MM.1S (cell line): ENCODE data around the gene ZNF385A.

Experiments
- DNase-seq: peaks from one replicate; pipeline ENCODE4 v3.0.0-alpha.2; 2015
- H2AFZ ChIP-seq: fragments of 300-600 bp; sonication (generic); 2 replicates; pipeline ENCODE4 v1.6.0; 2016; ENCODE audit warnings: antibody characterized with exemption, low read length
- H3F3A ChIP-seq: fragments of 300-600 bp; sonication (generic); 2 replicates; pipeline ENCODE4 v1.6.1; 2016; ENCODE audit warnings: mild to moderate bottlenecking, antibody characterized with exemption, low read length, moderate library complexity, mixed read lengths; ENCODE audit not compliant: insufficient read depth
- H3K27ac ChIP-seq: fragments of 300-600 bp; sonication (generic); 2 replicates; pipeline ENCODE4 v1.5.1; 2016; ENCODE audit warnings: mild to moderate bottlenecking, low read length
- H3K27me3 ChIP-seq: fragments of 300-600 bp; sonication (generic); replicated peaks from 2 replicates; pipeline ENCODE4 v1.6.0; 2016; ENCODE audit warnings: low read length; ENCODE audit not compliant: insufficient read depth
- H3K36me3 ChIP-seq: fragments of 300-600 bp; sonication (generic); replicated peaks from 2 replicates; pipeline ENCODE4 v1.6.1; 2016; ENCODE audit warnings: mild to moderate bottlenecking, low read length, mixed read lengths; ENCODE audit not compliant: insufficient read depth
- H3K4me1 ChIP-seq: fragments of 300-600 bp; sonication (generic); 2 replicates; pipeline ENCODE4 v1.6.1; 2016; ENCODE audit warnings: low read length, mixed read lengths
- H3K4me2 ChIP-seq: fragments of 300-600 bp; sonication (generic); 2 replicates; pipeline ENCODE4 v1.6.0; 2016; ENCODE audit warnings: low read depth, low read length
- H3K4me3 ChIP-seq: fragments of 300-600 bp; sonication (generic); 2 replicates; pipeline ENCODE4 v1.5.1; 2016; ENCODE audit warnings: low read length, mixed read lengths
- H3K79me2 ChIP-seq: fragments of 300-600 bp; sonication (generic); 2 replicates; pipeline ENCODE4 v1.6.1; 2016; ENCODE audit warnings: mixed run types, low read length, mixed read lengths
- H3K9ac ChIP-seq: fragments of 300-600 bp; sonication (generic); 2 replicates; pipeline ENCODE4 v1.6.1; 2016; ENCODE audit warnings: low read length, mixed read lengths
- H3K9me2 ChIP-seq: fragments of 300-600 bp; sonication (generic); replicated peaks from 2 replicates; pipeline ENCODE4 v1.6.1; 2016; ENCODE audit warnings: mild to moderate bottlenecking, low read length, mixed read lengths; ENCODE audit not compliant: insufficient read depth
- H3K9me3 ChIP-seq: fragments of 300-600 bp; sonication (generic); replicated peaks from 2 replicates; pipeline ENCODE4 v1.6.1; 2016; ENCODE audit warnings: mild to moderate bottlenecking, low read length, mixed read lengths; ENCODE audit not compliant: insufficient read depth
- H4K20me1 ChIP-seq: fragments of 300-600 bp; sonication (generic); 2 replicates; pipeline ENCODE4 v1.6.1; 2016; ENCODE audit warnings: mild to moderate bottlenecking, low read length, moderate library complexity, mixed read lengths; ENCODE audit not compliant: insufficient read depth
- CTCF ChIP-seq: fragments of 300-600 bp; sonication (generic); IDR thresholded peaks from 2 replicates; pipeline ENCODE4 v1.5.1; 2016; ENCODE audit warnings: antibody characterized with exemption, low read length, mixed read lengths
- EZH2 ChIP-seq: fragments of 300-600 bp; sonication (generic); optimal IDR thresholded peaks from 2 replicates; pipeline ENCODE3; 2017; ENCODE audit warnings: low read depth, mild to moderate bottlenecking, antibody characterized with exemption, low read length, mixed read lengths
- EZH2phosphoT487 ChIP-seq: fragments of 300-600 bp; sonication (generic); IDR thresholded peaks from 2 replicates; pipeline ENCODE4 v1.6.1; 2018; ENCODE audit warnings: antibody characterized with exemption, low read length

The ZNF385A gene

GRCh38 chr12:54379398-54380201 is 4.9 kb downstream of the ZNF385A start:
- H3K27ac ChIP-seq = no peak overlapping the region
- peak; percentile 88 for DNase-seq
- H4K20me1 ChIP-seq = no peaks in the 10 kb centered on the region
- peak overlapping the region; percentile 10; the same call in 1 of the 2 replicates for H3K9ac ChIP-seq
- H3K9me2 ChIP-seq = no peaks in the 10 kb centered on the region
- H3K4me3 ChIP-seq = peak overlapping the region; percentile 57
- TF ChIP-seq EZH2 (no peak), CTCF (peak; percentile 100)
- H3K9me3 ChIP-seq = no peaks in the 10 kb centered on the region
- H3K27me3 ChIP-seq = peaks cover 22% of the 10 kb centered on the region
- H2AFZ ChIP-seq = peak overlapping the region; percentile 78
- H3F3A ChIP-seq = peaks cover 5% of the 10 kb centered on the region
- peaks cover 10% of the 10 kb centered on the region for H3K4me1 ChIP-seq
- no peaks in the 10 kb centered on the region for H3K79me2 ChIP-seq
- no peaks in the 10 kb centered on the region for H3K36me3 ChIP-seq
- H3K4me2 ChIP-seq = peak overlapping the region; percentile 99

- peak overlapping the region; percentile 10; the same call in 1 of the 2 replicates for H3K9ac ChIP-seq
- no peaks in the 10 kb centered on the region for H3K36me3 ChIP-seq
- H3K4me3 ChIP-seq = peak overlapping the region; percentile 57
- no peaks in the 10 kb centered on the region for H3K9me3 ChIP-seq
- no peak for TF ChIP-seq EZH2phosphoT487
- TF ChIP-seq CTCF = no peak
- TF ChIP-seq EZH2 = no peak
- no peaks in the 10 kb centered on the region for H3K79me2 ChIP-seq
- H3F3A ChIP-seq = peaks cover 5% of the 10 kb centered on the region
- peaks cover 28% of the 10 kb centered on the region for H3K27me3 ChIP-seq
- peak overlapping the region; percentile 99 for H3K4me2 ChIP-seq
- peak; percentile 48 for DNase-seq
- no peaks in the 10 kb centered on the region for H3K9me2 ChIP-seq
- no peaks in the 10 kb centered on the region for H4K20me1 ChIP-seq
- H3K27ac ChIP-seq = no peak overlapping the region
- H3K4me1 ChIP-seq = peaks cover 3% of the 10 kb centered on the region; the same call in 1 of the 2 replicates
- peak overlapping the region; percentile 78 for H2AFZ ChIP-seq
These were observed 5.6 kb downstream of the ZNF385A start for GRCh38 chr12:54378796-54379397.

GRCh38 chr12:54377797-54378515 is 6.6 kb downstream of the ZNF385A start:
- Histone ChIP-seq H3K27me3 (peaks cover 36% of the 10 kb centered on the region), H3K9me3 (no peaks in the 10 kb centered on the region), H3F3A (peaks cover 5% of the 10 kb centered on the region), H3K27ac (no peak overlapping the region), H2AFZ (no peak overlapping the region), H4K20me1 (no peaks in the 10 kb centered on the region), H3K36me3 (no peaks in the 10 kb centered on the region), H3K9me2 (no peaks in the 10 kb centered on the region), H3K79me2 (no peaks in the 10 kb centered on the region), H3K4me1 (peaks cover 3% of the 10 kb centered on the region; the same call in 1 of the 2 replicates), H3K4me3 (no peak overlapping the region), H3K4me2 (no peak overlapping the region), H3K9ac (no peak overlapping the region)
- no peak for TF ChIP-seq EZH2phosphoT487
- no peak for TF ChIP-seq EZH2
- no peak for TF ChIP-seq CTCF
- no peak for DNase-seq
